CD4-positive, alpha-beta T cell treated with Interleukin-2 at 100 ng/mL for 4 hours (primary cell): ENCODE data around the gene CD1E.
"Not testable (repeated sequence)": the region's sequence is repeated elsewhere in the genome, so short reads cannot be mapped to it uniquely, and the experiment has no call there.

ENCODE experiments used
- DNase-seq: peaks from one replicate; pipeline ENCODE4 v3.0.0-alpha.2; 2020; ENCODE audit warnings: low spot score

CD1E gene

GRCh38 chr1:158362941-158363340 is 9.2 kb downstream of the CD1E start:
- DNase-seq = no peak

- no peak for DNase-seq
Measured at GRCh38 chr1:158366783-158367182, 13.1 kb downstream of the CD1E start.

- no peak for DNase-seq
Measured at GRCh38 chr1:158371188-158371953, 17.7 kb downstream of the CD1E start.

GRCh38 chr1:158374101-158374500 is 20.4 kb downstream of the CD1E start:
- DNase-seq = not testable (repeated sequence)

GRCh38 chr1:158374860-158375259 is 21.2 kb downstream of the CD1E start:
- no peak for DNase-seq

GRCh38 chr1:158390331-158390730 is 36.6 kb downstream of the CD1E start:
- no peak for DNase-seq

- DNase-seq = no peak
Measured at GRCh38 chr1:158391099-158391498, 37.4 kb downstream of the CD1E start.

- no peak for DNase-seq
Measured at GRCh38 chr1:158393476-158393875, 39.8 kb downstream of the CD1E start.

- DNase-seq = no peak
Measured at GRCh38 chr1:158396646-158397045, 43.0 kb downstream of the CD1E start.

- no peak for DNase-seq
Measured at GRCh38 chr1:158398818-158399514, 45.3 kb downstream of the CD1E start, which contains the start of gene OR10T2. Gene OR10T2 (minus strand): TSS chr1:158399466. CDS start chr1:158399466, 0 bp downstream.

GRCh38 chr1:158400871-158401270 is 47.2 kb downstream of the CD1E start:
- no peak for DNase-seq

- no peak for DNase-seq
Measured at GRCh38 chr1:158407092-158407491, 53.4 kb downstream of the CD1E start.
